HG03558 (cell line): Measurements from ENCODE around the gene ZDHHC5.
"Not testable (repeated sequence)": the region's sequence is repeated elsewhere in the genome, so short reads cannot be mapped to it uniquely, and the experiment has no call there.

Experiments used
- ATAC-seq: cut with Tn5 transposase; IDR thresholded peaks from one replicate; pipeline ENCODE4 v1.9.1; 2021; ENCODE audit warnings: moderate number of reproducible peaks; ENCODE audit not compliant: unreplicated experiment; ENCODE audit errors: extremely low read depth

Gene ZDHHC5

DNA sequence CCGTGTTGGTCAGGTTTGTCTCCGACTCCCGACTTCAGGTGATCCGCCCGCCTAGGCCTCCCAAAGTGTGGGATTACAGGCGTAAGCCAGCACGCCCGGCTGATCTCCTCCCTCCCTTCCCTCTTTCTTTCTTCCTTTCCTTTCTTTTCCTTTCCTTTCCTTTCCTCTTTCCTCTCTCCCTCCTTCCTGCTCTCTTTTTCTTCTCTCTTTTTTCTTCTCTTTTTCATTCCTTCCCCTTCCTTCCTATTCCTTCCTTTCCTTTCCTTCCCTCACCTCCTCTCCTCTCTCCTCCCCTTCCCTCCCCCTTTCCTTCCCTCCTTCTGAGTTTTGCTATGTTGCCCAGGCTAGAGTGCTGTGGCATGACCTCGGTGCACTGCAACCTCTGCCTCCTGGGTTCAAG lies 3.9 kb upstream of the ZDHHC5 start:
- no peak for ATAC-seq

DNA sequence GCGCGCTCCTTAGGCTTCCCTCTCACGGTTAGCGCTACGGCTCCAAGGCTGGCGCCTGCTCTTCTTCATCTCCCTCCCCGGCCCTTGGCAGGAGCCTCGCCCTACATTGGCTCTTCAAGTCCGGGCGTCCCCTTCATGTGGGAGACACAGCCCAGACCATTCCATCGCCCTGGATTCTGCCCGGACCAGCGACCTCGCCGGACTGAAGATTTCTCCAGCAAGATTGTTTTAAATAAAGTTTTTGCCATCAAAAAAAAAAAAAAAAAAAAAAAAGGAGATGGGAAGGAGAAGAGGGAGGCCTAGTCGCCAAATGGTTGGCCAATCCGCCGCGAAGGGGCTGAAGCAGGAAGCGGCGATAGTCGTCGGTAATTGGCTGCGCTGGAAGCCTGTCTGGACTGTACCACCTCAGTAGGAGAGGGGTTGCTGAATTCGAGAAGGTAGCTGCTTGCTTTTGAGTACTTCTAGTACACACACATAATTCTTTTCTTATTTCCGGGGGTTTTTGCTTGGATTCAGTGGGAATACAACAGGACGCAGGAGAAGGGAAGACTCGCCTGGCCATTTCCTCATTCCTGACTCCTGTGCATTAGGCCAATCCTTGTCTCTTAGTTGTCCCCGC lies 688 bp upstream of the ZDHHC5 start:
- peak; percentile 39 for ATAC-seq

DNA sequence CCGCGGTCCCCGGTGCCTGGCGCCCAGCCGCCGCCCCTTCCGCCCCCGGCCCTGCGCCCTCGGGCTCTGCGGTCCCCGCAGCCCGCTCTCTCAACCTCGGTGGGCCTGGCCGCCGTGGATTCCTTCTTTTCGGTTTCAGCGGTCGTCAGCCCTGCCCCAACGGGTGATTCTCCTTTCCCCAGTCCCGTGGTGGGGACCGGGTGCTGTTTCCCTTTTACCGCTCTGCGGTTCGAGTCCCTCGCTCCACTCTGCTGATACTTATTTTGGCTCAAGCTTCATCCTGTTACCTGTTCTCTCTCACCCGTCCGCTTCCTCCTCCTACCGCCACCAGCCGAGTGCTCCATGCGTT lies 494 bp downstream of the ZDHHC5 start:
- no peak for ATAC-seq

DNA sequence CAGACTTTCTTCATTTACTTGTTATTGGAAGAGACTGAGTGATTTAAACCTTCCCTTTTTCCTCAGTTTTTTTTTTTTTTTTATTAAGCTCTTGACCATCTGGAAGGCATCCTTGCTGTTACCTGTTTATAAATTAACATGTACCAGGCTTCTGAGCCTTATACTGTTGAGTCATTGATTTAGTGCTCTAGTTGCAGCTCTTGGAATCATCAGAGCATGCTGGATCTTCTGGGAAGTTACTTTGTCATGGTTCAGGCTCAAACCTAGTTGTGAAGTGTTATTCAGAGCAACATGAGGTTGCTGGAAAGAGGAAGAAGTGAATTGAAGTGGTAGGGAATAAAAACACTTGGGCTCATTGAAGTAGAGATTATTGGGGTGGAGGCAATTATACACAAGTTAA lies 6.3 kb downstream of the ZDHHC5 start:
- no peak for ATAC-seq

DNA sequence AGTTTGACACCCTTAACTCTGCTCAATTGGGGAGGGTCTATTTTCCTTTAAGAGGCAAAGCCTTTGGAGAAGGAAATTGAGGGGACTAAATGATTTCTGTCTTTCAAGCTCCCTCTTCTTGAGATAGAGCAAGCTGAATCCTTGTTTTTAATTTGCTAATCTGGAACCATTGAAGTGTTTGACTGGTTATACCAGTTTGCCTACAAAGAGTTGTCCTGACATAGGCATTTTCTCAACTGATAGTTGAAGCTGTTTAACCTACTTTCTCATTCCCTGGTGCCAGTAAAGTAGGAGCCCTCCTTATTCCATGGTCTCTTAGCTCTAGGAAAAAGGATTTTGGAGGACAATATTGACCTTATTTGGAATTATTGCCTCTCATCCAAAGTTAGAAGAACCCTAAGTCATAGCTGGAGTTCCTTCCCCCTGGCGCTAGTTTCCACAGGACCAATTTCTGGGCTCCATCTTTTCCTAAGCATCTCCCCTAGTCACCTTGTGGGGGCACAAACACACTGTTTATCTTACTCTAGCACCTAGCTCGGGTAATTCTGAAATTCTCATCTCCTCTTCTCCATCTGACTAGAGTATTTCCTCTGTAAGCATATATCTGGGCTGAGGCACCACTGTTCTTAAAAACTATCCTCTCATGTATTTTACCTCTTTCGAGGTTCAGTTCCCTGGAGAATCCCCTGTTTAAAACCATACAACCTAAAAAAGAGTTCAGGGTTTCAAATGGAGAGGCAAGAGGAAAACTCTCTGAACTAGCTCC lies 7.4 kb downstream of the ZDHHC5 start:
- no peak for ATAC-seq

DNA sequence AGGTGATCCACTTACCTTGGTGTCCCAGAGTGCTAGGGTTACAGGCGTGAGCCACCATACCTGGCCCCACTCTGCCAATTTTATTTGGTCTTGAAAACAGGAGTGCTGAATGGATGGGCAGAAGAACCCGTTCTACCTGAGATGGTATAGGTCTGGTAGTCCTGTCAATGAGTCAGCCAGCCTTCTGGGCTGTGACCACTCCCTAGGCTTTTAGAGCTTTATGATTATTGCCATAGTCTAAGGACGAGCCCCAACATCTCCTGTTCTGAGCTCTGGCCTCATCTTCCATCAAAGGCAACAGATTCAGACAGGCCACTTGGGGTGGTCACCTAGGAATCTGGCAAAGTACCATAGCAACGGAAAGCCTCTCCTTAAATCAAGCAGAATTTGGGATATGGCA lies 11.5 kb downstream of the ZDHHC5 start:
- ATAC-seq: no peak

DNA sequence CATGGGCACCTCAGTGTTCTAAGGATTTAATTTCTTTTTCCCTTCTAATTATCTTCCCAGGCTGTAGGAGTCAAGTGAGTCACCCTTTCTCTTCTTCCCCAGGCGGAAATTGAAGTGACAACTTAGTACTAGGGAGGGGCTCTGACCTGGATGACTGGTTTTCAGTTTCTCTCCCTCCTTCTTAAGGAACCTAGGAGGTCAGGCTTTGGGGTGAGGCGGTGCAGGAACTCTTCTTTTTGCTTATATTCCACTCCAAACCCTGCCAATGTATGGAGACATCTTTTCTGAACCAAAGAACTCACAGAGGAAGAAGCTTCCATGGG lies 12.6 kb downstream of the ZDHHC5 start:
- no peak for ATAC-seq

DNA sequence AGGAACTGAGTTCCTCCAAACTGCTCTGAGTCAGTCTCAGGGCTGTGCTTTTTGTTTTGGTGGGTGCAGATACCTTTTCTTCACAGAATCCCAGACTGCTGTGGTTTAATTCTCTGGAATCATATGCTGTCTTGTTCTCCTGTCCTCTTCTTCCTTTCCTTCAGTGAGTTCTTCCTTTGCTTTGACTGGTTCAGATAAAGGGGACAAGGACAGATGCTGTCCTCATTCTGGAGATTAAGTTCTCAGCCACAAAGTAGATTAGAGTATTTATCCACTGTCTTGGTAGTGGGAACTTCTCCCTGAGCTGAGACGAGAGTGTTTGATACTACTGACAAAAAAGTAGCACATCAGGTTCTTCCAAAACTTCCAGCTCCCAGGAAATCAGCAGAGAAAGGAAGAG lies 13.3 kb downstream of the ZDHHC5 start:
- no peak for ATAC-seq

DNA sequence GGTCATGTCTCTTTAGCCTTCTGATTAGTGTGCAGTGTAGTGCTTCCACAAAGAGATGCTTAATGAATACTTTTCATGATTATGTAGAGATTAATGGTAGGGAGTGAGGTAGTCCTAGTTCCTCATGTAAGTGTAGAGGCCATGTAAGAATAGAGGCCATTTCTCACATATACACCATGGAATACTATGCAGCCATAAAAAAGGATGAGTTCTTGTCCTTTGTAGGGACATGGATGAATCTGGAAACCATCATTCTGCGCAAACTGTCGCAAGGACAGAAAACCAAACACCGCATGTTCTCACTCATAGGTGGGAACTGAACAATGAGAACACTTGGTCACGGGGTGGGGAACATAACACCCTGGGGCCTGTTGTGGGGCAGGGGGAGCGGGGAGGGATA lies 22.6 kb downstream of the ZDHHC5 start:
- ATAC-seq: not testable (repeated sequence)

DNA sequence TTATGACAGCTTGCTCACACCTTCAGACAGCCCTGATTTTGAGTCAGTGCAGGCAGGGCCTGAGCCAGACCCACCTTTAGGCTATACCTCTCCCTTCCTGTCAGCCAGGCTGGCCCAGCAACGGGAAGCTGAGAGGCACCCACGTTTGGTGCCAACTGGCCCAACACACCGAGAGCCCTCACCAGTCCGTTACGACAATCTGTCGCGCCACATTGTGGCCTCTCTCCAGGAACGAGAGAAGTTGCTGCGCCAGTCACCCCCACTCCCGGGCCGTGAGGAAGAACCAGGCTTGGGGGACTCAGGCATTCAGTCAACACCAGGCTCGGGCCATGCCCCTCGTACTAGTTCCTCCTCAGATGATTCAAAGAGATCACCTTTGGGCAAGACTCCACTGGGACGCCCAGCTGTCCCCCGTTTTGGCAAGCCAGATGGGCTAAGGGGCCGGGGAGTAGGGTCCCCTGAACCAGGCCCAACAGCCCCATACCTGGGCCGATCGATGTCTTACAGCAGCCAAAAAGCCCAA lies 31.0 kb downstream of the ZDHHC5 start:
- no peak for ATAC-seq

DNA sequence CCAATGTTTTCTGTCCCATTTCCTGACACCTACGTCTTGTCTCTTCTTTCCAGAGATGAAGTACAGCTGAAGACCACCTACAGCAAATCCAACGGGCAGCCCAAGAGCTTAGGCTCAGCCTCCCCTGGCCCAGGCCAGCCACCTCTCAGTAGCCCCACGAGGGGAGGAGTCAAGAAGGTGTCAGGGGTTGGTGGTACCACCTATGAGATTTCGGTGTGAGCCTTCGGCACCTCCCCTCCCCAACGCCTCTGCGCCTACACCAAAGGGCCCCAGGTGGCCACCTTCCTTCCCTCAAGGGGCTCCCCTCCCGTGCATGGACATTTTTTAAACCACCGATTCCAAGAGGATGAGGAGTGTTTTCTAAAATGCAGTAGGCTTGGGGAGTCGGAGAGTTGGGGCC lies 31.9 kb downstream of the ZDHHC5 start:
- ATAC-seq: no peak

DNA sequence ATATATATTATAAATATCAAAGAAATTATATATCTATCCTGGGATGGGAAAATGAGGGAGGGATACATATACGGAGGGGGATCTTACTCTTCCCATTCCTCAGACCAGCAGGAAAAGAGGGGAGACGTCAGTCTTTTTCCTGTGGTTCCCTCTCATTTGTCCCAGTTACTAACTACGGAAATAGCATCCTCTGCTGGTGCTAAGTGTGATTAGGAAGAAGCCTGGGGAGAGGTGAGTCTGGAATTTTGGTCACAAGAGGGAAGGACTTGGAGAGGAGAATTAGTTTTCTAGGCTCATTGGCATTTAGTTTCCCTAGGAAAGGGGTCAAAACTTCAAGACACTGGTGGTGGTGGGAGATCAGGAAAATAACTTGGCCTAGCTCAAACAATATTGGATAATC lies 32.5 kb downstream of the ZDHHC5 start:
- ATAC-seq: no peak

DNA sequence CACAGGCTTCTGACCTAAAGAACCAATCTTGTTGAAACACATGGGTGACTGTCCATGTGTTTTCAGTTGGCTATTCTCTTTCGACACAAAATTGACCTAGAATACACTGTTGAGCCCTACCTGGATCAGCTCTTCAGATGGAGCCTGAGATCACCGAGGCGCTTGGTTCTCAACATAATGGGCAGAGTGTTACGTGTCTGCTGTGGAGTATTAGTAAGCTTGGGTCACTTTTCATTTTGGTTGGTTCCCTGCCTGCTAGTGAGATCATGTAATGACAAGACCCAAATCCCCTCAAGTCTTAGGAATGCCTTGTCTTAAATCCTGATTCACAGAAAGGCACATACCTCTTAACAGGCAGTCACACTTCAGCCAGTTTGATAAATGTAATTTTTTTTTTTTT lies 35.4 kb downstream of the ZDHHC5 start:
- no peak for ATAC-seq

DNA sequence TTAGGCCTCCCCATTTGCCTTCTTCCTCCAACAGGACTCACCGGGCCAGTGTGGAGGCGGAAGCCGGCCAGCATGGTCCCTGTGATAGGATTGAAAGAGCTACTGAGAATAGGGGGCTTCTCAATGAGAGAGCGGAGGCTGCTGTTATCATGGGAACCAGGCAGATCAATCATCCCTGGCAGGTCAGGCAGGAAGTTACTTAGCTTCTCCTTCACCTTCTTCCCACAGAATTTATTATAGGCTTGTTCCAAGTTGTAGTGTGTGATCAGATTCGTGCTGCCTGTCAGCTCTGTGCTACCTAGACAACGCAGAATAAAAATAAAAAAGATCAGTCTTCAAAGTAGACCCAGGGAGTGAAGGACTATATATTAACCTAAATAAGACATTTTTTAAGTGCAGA lies 37.0 kb downstream of the ZDHHC5 start:
- ATAC-seq: no peak

DNA sequence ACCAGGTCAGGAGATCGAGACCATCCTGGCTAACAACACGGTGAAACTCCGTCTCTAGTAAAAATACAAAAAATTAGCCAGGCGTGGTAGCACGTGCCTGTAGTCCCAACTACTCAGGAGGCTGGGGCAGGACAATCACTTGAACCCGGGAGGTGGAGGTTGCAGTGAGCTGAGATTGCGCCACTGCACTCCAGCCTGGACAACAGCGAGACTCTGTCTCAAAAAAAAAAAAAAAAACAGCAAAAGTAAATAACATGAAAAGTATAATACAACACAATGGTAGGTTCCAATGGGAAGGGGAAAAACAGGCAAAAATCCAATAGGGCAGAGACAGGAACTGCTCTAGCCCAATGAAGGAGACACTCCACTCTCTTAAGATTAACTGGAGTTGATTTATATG lies 37.5 kb downstream of the ZDHHC5 start:
- ATAC-seq: not testable (repeated sequence)

DNA sequence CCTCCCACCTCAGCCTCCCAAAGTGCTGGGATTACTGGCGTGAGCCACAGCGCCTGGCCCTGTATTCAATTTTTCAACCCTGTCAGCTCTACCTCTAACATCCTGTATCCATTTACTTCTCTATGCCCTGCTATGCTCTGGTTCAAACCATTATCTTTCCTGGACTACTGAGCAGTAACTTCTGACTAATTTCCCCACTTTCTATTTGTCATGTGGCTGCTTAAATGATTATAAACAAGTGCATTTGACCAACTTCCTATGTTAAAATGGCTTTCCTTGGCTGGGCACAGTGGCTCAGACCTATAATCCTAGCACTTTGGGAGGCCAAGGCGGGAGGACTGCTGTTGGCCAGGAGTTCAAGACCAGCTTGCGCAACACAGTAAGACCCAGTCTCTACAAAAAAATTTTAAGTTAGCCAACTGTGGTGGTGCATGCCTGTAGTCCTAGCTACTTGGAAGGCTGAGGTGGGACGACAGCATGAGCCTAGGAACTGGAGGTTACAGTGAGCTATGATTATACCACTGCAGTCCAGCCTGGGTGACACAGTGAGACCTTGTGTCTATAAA lies 42.0 kb downstream of the ZDHHC5 start:
- no peak for ATAC-seq

DNA sequence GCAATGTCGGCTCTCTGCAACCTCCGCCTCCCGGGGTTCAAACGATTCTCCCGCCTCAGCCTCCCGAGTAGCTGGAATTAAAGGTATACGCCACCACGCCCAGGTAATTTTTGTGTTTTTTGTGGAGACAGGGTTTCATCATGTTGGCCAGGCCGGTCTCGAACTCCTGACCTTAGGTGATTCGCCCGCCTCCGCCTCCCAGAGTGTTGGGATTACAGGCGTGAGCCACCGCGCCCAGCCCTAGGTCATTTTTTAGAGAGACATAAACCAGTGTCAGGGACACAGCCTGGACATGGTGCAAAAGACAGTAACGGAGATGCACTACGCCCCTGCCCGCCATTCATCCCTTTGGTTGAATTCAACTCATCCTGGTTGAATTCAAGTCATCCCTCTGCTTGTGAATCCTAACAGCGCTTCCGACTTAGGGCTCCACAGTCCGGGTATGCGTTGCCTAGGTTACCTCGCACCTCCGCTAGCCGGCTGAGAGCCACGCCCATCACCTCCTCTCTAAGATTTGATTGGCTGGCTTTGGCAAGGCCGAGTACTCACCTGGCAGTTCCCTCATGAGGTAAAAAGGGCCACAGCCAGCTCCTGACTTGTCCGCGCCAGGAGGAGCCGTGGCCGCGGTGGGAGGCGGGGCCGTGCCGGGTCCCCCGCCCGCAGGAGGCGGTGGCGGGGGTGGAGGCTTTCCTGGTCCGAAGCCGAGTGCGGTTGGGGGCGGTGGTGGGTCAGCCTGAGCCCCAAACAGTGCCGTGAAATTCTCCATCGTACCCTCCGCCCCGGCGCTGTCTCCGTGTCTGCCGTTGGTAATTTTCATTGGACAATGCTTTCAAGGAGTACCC lies 43.7 kb downstream of the ZDHHC5 start, which contains the start of gene MED19:
Gene MED19 (minus strand): TSS at position 802 of the 842 bp plus-strand sequence. CDS start 36 bp downstream, at position 766.
- peak; percentile 25 for ATAC-seq

DNA sequence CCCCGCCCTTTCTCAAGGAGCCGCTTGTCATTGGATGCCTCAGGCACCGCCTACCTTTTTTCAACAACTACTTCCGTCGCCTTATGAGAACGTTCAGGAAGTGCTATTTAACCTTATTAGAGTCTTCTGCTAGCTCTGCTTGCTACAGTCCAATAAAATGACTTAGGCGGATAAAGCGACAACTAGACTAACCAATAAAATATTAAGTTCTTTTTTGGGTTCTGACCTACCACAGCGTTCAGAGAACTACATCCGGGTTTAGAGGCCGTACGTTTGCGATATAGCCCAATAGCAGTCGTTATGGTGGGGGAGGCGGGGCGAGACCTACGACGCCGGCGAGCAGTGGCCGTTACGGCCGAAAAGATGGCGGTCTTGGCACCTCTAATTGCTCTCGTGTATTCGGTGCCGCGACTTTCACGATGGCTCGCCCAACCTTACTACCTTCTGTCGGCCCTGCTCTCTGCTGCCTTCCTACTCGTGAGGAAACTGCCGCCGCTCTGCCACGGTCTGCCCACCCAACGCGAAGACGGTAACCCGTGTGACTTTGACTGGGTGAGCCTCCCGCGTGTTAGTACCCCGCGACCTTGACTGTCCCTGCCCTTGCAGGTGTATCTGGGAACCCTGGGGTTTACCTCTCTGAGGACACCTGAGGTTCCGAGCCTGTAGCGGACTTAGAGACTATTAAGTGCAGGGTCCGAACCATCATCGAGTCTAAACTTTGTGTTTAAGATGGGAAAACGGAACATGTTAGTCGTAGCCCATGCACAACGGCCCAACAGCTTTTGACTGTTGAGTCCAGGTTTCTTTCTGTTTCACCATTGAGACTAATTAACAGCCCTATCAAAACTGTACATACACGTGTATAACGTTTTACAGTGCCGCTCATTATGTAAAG lies 44.6 kb downstream of the ZDHHC5 start, which contains the start of gene TMX2:
Gene TMX2 (plus strand): TSS at position 338 of the 895 bp plus-strand sequence. CDS start 26 bp downstream, at position 364.
- ATAC-seq: peak; percentile 95

DNA sequence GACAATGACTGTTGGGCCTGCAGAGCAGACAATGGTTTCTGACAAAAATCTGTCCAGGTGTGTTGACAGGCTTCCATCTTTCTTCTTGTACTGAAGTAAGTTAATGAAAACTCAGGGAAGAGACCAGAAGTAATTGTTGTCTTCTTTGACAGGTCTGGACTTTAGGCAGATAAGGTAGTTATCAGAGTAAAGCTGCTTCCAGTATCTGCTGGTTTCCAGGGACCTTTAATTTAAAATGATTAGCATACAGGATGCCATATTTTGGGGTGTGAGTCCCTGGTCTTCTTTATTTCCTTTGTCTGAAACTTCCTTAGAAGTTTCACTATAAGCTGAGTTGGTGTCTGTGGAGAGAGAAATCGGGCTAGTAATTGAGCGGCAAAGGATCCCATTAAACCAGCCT lies 45.9 kb downstream of the ZDHHC5 start:
- ATAC-seq: no peak

DNA sequence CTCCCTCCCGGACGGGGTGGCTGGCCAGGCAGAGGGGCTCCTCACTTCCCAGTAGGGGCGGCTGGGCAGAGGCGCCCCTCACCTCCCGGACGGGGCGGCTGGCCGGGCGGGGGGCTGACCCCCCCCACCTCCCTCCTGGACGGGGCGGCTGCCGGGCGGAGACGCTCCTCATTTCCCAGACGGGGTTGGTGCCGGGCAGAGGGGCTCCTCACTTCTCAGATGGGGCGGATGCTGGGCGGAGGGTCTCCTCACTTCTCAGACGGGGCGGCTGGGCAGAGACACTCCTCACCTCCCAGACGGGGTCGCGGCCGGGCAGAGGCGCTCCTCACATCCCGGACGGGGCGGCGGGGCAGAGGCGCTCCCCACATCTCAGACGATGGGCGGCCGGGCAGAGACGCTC lies 48.8 kb downstream of the ZDHHC5 start:
- ATAC-seq: not testable (repeated sequence)
